Dedifferentiated amniotic fluid mesenchymal stem cell (primary cell): ENCODE data around the gene STPG1.

Experiments
- DNase-seq: peaks from one replicate; pipeline ENCODE4 v3.0.0-alpha.2; 2016; ENCODE audit errors: extremely low spot score

Gene STPG1

DNA sequence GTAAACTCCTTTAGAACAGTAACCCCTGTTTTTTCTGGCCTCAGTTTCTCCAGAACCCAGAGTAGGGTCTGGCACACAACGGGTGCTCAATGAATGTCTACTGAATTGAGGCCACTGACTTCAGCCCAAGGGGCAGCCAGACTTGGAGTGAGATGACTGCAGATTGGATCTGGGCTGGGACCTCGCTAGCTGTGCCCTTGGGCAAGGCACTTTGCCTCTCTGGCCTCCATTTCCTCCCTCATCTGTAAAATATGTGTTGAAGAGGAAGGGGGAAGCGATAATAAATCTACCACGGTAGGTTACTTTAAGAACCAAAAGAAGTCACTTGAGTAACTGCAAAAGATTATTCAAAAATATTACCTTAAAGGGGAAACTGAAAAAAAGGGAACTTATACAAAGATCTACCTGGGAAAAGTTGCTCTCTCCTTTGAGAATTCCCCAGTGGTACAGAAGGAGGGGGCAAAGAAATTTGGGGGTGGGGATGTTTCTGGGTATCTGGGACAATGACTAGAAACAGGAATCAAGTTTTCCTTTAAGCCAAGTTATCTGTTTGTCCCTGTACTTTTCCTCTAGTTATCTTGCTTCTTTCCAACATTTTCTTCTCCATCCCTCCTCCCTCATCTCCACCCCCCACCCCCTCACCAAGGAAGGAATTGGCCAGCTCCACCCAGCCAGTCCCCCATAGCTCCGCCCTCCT is 94.8 kb downstream of the STPG1 start:
- DNase-seq = no peak

DNA sequence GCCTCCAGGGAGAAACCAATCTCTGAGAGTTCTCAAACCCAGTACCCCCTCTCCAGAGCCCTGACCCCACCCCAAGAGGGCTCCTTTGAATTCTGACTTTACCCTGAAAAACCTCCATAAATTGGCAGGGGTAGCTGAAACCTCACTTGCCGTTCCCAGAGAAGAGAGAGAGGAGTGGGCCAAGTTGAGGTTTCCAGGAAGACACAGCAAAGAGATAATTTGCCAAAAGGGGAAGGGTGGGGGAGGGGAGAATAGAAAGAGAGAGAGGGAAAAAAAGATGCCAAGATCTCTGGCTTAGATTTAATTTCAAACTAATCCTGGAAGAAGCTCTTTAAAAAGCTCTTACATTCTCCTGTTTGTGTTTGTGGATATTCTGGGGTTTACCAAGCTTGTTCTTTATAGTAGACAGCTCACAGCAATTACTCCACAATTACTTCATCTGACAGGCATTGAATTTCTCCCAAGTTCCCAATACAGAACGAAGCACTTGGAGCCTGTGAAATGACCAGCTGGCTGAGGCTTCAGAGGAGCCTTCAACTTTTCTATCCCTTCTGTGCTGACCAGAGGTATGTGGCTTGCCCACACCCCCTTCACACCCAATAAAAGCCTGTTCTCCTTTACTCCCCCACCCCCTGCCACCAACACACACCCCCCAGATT is 95.5 kb downstream of the STPG1 start:
- DNase-seq = peak; percentile 73

DNA sequence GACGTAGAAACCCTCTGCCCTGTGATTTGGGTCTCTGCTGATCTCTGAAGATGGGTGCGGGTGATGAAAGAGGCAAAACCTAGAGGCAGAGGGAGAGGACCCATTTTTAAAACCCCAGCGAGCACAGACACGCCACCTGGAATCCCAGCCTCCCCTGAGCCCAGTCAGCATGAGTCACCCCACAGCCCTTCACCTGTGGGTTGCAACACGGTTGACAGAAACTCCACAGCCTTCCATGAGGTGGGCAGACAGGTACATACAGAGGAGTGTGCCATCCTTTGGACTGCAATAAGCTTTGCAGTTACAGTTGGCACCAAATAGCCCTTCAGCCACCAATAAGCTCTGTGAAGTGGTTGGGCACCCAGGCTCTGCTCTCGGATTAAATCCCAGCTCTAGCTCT is 96.5 kb downstream of the STPG1 start:
- DNase-seq = no peak

DNA sequence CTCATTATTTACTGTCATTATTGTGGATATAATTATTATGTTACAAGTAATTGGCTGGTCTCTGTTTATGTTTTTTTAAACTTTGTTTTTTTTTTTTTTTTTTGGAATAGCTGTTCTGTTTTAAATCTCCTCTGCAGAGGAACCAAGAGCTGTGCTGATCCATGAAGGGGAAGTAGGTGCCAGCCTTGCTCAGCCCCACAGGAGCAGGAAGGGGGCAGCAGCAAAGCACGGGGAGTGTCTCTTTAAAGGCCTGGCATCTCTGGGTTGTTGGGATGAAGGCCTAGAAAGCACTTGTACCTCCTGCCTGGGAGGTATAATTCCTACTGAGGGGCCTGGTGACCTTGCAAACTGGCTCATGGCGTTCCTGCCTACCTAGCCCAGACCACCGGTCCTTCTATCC is 96.9 kb downstream of the STPG1 start:
- DNase-seq = no peak

DNA sequence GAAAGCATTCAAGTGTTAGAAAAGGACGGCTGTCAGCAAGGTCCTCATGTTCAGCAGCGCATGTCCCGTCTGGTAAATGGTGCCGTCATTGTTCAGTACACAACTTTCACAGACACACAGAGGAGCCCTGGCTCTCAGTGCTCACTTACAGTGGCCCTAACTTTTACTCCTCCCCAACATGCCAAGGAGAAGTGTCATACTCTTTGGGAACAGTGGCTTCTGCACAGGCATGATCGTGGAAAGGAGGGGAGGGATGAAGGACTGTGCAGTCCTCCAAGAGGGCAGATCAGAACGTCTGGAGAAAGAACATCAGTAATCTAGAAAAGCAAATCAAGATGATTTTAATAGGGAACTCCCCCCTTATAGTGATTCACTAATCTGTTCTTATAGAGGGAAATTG is 98.2 kb downstream of the STPG1 start:
- DNase-seq = no peak

GRCh38 chr1:24311741-24312140 is 101.8 kb downstream of the STPG1 start:
- no peak for DNase-seq

- DNase-seq = no peak
These were observed 102.3 kb downstream of the STPG1 start for GRCh38 chr1:24311234-24311633.

DNA sequence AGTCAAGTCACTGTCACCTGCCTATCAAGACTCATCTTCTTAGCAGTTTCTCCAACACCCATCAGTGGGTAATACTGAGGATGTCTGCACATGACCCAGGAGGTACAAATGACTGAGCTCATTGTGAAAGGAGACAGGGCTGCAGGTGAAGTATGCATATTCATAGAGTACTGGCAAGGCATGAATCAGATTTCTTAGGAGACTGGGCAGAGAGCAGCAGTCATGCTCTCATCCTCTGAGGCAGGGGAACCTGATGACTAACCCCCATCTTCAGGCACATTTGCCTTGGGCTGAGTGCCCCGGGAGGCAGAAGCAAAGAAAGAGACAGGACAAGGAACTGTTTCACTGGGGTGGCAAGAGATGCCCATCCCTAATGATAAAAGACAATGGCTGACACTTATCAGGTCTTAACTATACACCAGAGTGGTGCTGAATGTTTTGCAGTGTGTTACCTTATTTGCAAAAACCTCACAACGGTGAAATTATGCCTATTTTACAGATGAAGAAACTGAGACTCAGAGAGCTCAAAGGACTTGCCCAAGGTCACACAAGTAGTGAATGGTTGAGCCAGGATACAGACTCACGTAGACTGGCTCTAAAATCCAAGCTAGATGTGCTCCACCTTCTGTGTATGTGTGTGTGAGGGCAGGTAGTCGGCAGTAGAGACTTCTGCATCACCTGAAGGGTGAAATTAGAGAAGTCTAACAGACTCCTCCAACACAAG is 103.7 kb downstream of the STPG1 start:
- DNase-seq = no peak

- no peak for DNase-seq
These were observed 105.1 kb downstream of the STPG1 start for GRCh38 chr1:24308365-24309015.
